Pancreas (tissue), 10 donors: ENCODE results near the gene LAMA2. TPM values are rescaled to one million over a fixed set of nuclear protein-coding genes. Genes with fewer than 3 reads are reported as not detected.

Source experiments
- ATAC-seq, 4 donors: fragments of 200-7000 bp; cut with Tn5 transposase; one replicate each; pipeline versions ENCODE4 v1.8.0 to v1.9.1; 2020; ENCODE audit warnings: mild to moderate bottlenecking in 4 of 4, moderate library complexity in 4 of 4
- DNase-seq, 6 donors: peaks; one replicate each; pipeline ENCODE4 v3.0.0-alpha.2; 2020
- FAIRE-seq: peaks from 2 replicates; lab custom pipeline; 2012; peaks lifted over from hg19 to GRCh38; lab: Jason Lieb, UNC
- H3K27ac ChIP-seq, 4 donors: fragments of 200-600 bp; sonication (generic); 1 replicate in 3 of 4; 2 replicates in 1 of 4; pipeline versions ENCODE4 v1.5.0 to v1.8.0; 2020
- H3K27me3 ChIP-seq, 4 donors: fragments of 200-600 bp; one replicate each; pipeline ENCODE4 v1.8.0; 2021
- H3K36me3 ChIP-seq, 3 donors: fragments of 200-600 bp; sonication (generic) in 1 of 3; one replicate each; pipeline versions ENCODE4 v1.5.0 to v1.8.0; 2020 to 2021
- H3K4me1 ChIP-seq, 3 donors: fragments of 200-600 bp; one replicate each; pipeline ENCODE4 v1.8.0; 2021
- H3K4me3 ChIP-seq, 4 donors: fragments of 200-600 bp; sonication (generic) in 2 of 4; one replicate each; pipeline versions ENCODE4 v1.5.0 to v1.8.0; 2020 to 2021
- H3K9me3 ChIP-seq, 4 donors: fragments of 200-600 bp; one replicate each; pipeline ENCODE4 v1.8.0; 2021
- WGBS, 2 donors: extraction: QIAGEN DNeasy Blood & Tissue Kit; methylation state at CpG; one replicate each; pipeline ENCODE4 v1.1.7; 2013; 5-methylcytosine and 5-hydroxymethylcytosine counted together
- intact Hi-C, 3 donors: fragments of 100-400 bp; cut with DNase I; formaldehyde crosslinking; loops; one replicate each; pipeline versions ENCODE4 v1.11.1 to v1.14.2; 2022
- polyA plus RNA-seq, 2 donors: library from polyadenylated mRNA; stranded (reverse); fragments of 200-250 nt; gene quantifications; one replicate each; pipeline ENCODE4 v1.2.3, GENCODE V29; 2013
- total RNA-seq, 6 donors: library from RNA; stranded (reverse); fragmentation: NEBNext Ultra II Directional in 4 of 6; extraction: Animal tissue kit (Norgen Biotek cat#: 25700) in 4 of 6; gene quantifications; one replicate each; pipeline versions ENCODE4 v1.2.1 to v1.2.4, GENCODE V29; 2021 to 2023
- TF ChIP-seq, protein P1 (sequence below), 4 donors: fragments of 200-600 bp; sonication (generic) in 3 of 4; IDR thresholded peaks; one replicate each; pipeline versions ENCODE4 v1.5.0 to v1.8.0; 2021; ENCODE audit warnings: antibody characterized with exemption in 4 of 4
- donor health status: healthy with polysubstance abuse.
- donor health status: DM: no; HTN: no; CAD: no; lungs with moderate emphysema.
- donor health status: DM: no; HTN: no; CAD: no.
- donor health status: control.
- donor health status: control.
- donor health status: Bipolar disorder and iron deficiency.
- donor health status: DM: yes; HTN: yes; CAD: no.
- donor health status: DM: no; HTN: no; CAD: no.
- donor health status: DM: no; HTN: no; CAD: no.
- donor health status: DM: yes; HTN: yes; CAD: no.

The LAMA2 gene
- total and polyA plus RNA-seq, 8 donors: 1.2 to 26.2 (median 6.2) TPM

DNA sequence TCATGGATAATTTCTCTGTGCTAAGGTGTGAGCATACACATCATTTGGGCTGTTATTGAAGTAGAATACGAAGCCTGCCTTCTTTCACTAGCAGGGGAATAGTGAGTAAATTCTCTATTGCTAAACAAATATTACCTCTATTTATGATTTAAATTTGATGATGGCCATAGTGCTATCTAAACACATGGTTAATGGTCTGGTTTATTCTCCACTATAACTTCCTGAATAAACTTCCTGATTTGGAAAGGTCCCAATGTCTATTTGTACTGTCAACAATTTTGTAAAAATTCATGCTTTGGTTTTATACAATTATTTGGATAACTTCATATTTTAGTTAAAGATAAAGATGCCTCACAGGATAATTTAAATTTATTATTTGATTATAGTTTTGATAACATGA lies 426.2 kb downstream of the LAMA2 start:
- Histone ChIP-seq H3K4me3 (no peak overlapping the region), H3K9me3 (peaks cover 0 to 3% (median 0%) of the 10 kb centered on the region in 4 donors), H3K36me3 (no peaks in the 10 kb centered on the region), H3K27ac (no peak overlapping the region), H3K27me3 (no peaks in the 10 kb centered on the region), H3K4me1 (no peaks in the 10 kb centered on the region)
- intact Hi-C loops: no loop called here
- TF ChIP-seq, protein P1, sequence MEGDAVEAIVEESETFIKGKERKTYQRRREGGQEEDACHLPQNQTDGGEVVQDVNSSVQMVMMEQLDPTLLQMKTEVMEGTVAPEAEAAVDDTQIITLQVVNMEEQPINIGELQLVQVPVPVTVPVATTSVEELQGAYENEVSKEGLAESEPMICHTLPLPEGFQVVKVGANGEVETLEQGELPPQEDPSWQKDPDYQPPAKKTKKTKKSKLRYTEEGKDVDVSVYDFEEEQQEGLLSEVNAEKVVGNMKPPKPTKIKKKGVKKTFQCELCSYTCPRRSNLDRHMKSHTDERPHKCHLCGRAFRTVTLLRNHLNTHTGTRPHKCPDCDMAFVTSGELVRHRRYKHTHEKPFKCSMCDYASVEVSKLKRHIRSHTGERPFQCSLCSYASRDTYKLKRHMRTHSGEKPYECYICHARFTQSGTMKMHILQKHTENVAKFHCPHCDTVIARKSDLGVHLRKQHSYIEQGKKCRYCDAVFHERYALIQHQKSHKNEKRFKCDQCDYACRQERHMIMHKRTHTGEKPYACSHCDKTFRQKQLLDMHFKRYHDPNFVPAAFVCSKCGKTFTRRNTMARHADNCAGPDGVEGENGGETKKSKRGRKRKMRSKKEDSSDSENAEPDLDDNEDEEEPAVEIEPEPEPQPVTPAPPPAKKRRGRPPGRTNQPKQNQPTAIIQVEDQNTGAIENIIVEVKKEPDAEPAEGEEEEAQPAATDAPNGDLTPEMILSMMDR (IDR thresholded peaks at IDR 0.05): no peak
- no peak for DNase-seq
- no peak for FAIRE-seq
- ATAC-seq: no peak
- 79 to 95% methylated on average over 1 of the region's 1 CpG for WGBS, 2 donors

DNA sequence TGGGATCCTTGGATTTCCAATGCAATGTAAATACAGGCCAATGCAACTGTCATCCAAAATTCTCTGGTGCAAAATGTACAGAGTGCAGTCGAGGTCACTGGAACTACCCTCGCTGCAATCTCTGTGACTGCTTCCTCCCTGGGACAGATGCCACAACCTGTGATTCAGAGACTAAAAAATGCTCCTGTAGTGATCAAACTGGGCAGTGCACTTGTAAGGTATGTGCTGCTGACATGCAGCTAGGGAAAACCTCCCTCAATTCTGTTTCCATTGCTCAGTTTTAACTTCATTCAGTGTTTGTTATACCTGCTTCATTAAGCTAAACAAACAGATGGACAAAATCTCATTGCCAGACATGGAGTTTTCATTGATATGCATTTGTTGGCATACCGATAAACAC lies 429.9 kb downstream of the LAMA2 start:
- FAIRE-seq (no peak), ATAC-seq (no peak), DNase-seq (no peak)
- Histone ChIP-seq H3K4me3 (no peak overlapping the region), H3K9me3 (no peaks in the 10 kb centered on the region), H3K27me3 (no peaks in the 10 kb centered on the region), H3K36me3 (no peaks in the 10 kb centered on the region), H3K27ac (no peak overlapping the region), H3K4me1 (no peaks in the 10 kb centered on the region)
- 41 to 44% methylated on average over 3 of the region's 3 CpGs for WGBS, 2 donors
- intact Hi-C loops: no loop called here
- TF ChIP-seq, protein P1 (IDR thresholded peaks at IDR 0.05): no peak

DNA sequence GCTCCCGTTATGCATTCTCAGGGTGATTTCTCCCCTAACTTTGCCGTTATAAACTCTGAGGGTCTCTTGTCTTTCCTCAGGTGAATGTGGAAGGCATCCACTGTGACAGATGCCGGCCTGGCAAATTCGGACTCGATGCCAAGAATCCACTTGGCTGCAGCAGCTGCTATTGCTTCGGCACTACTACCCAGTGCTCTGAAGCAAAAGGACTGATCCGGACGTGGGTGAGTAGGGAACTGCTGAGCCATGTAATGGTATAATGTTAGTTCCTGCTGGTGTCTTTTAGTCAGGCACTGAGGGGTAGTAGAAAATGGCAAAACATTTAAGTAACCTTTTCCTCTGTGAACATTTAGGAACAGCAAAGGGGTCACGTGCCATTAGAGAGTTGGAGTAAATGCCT lies 431.6 kb downstream of the LAMA2 start:
- Histone ChIP-seq H3K27ac (no peak overlapping the region), H3K27me3 (no peaks in the 10 kb centered on the region), H3K9me3 (no peaks in the 10 kb centered on the region), H3K4me1 (no peaks in the 10 kb centered on the region), H3K36me3 (no peaks in the 10 kb centered on the region), H3K4me3 (no peak overlapping the region)
- FAIRE-seq (no peak), ATAC-seq (peak in 2 of 4 donors; percentile 56 to 70), DNase-seq (no peak)
- intact Hi-C loops: no loop called here
- TF ChIP-seq, protein P1 (IDR thresholded peaks at IDR 0.05): no peak
- WGBS, 2 donors: 69 to 80% methylated on average over 9 of the region's 9 CpGs

GRCh38 chr6:129317931-129318820 lies 435.2 kb downstream of the LAMA2 start:
- Histone ChIP-seq H3K4me1 (no peaks in the 10 kb centered on the region), H3K27ac (no peak overlapping the region), H3K36me3 (no peaks in the 10 kb centered on the region), H3K27me3 (no peaks in the 10 kb centered on the region), H3K4me3 (no peak overlapping the region), H3K9me3 (no peaks in the 10 kb centered on the region)
- FAIRE-seq (no peak), ATAC-seq (no peak), DNase-seq (no peak)
- WGBS, 2 donors: 10 to 18% methylated on average over 3 of the region's 3 CpGs
- intact Hi-C loops: no loop called here
- TF ChIP-seq, protein P1 (IDR thresholded peaks at IDR 0.05): no peak

DNA sequence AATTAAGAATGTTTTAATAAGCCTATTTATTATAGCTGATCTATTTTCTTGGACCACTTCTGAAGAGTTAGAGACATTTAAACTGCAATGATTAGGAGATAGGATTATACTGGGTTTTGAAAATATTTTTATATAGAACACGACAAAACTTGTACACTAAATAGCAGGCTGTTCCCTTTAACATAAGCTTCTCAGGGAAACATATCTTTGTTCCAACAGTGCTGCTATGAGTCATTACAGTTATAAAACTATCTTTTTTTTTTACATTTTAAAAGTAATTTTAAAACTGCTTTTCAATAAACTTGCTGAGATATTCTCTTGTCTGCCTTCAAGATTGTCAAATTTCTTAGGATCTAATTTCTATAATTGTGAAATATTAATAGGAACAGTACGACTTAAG lies 438.0 kb downstream of the LAMA2 start:
- DNase-seq (no peak), FAIRE-seq (no peak), ATAC-seq (no peak)
- intact Hi-C loops: no loop called here
- Histone ChIP-seq H3K9me3 (no peaks in the 10 kb centered on the region), H3K4me3 (no peak overlapping the region), H3K36me3 (no peaks in the 10 kb centered on the region), H3K4me1 (no peaks in the 10 kb centered on the region), H3K27ac (no peak overlapping the region), H3K27me3 (no peaks in the 10 kb centered on the region)
- TF ChIP-seq, protein P1 (IDR thresholded peaks at IDR 0.05): no peak
- WGBS, 2 donors: 52 to 61% methylated on average over 2 of the region's 2 CpGs
